ENCODE results near the gene DTX1.

The DTX1 gene

GRCh38 chr12:113098441-113099028, 42.0 kb downstream of the DTX1 start (continued):
- TF ChIP-seq SP7 (tag by site-specific recombination; IDR thresholded peaks at IDR 0.05) (peak; percentile 48), ZBTB48 (tag by site-specific recombination; IDR thresholded peaks at IDR 0.05) (0 out of 2 replicates have a peak, but pooled peaks have one; percentile 41), ZBTB26 (tag by site-specific recombination; optimal IDR thresholded peaks at IDR 0.05) (no peak), ZSCAN4 (tag by site-specific recombination; IDR thresholded peaks at IDR 0.05) (no peak), PATZ1 (tag by site-specific recombination; IDR thresholded peaks at IDR 0.05) (peak; percentile 69), ZNF707 (tag by site-specific recombination; IDR thresholded peaks at IDR 0.05) (no peak), ZNF843 (tag by site-specific recombination; IDR thresholded peaks at IDR 0.05) (no peak), TRIM28 (IDR thresholded peaks at IDR 0.05; ENCODE audit: borderline replicate concordance, low read length) (no peak), HOXA7 (CRISPR knock-in tag; IDR thresholded peaks at IDR 0.05; ENCODE audit: borderline replicate concordance) (no peak), ZNF274 (IDR thresholded peaks at IDR 0.05; ENCODE audit: low read length) (no peak), ZNF274 (tag by site-specific recombination; IDR thresholded peaks at IDR 0.05; ENCODE audit: borderline replicate concordance) (no peak), ZNF561 (tag by site-specific recombination; IDR thresholded peaks at IDR 0.05; ENCODE audit: borderline replicate concordance) (peak; percentile 43; the same call in 1 of the 2 replicates), KLF9 (tag by site-specific recombination; IDR thresholded peaks at IDR 0.05; ENCODE audit: low read depth) (peak; percentile 48; the same call in 1 of the 2 replicates), KLF10 (tag by site-specific recombination; IDR thresholded peaks at IDR 0.05) (no peak), GLI4 (tag by site-specific recombination; IDR thresholded peaks at IDR 0.05) (no peak), ZNF654 (tag by site-specific recombination; IDR thresholded peaks at IDR 0.05; ENCODE audit: low read depth) (peak; percentile 83), ZNF513 (tag by site-specific recombination; IDR thresholded peaks at IDR 0.05) (no peak), SP3 (tag by site-specific recombination; IDR thresholded peaks at IDR 0.05) (peak; percentile 68), ZNF211 (tag by site-specific recombination; IDR thresholded peaks at IDR 0.05; ENCODE audit: low read depth) (no peak), ZFP69B (tag by site-specific recombination; IDR thresholded peaks at IDR 0.05) (peak; percentile 48)

GRCh38 chr12:113099364-113099763, 42.8 kb downstream of the DTX1 start:
- Histone ChIP-seq H3K4me1 (ENCODE audit: control insufficient read depth, insufficient read depth, low read length) (no peaks in the 10 kb centered on the region), H3K36me3 (ENCODE audit: control insufficient read depth in 2 of 2, insufficient read depth in 1 of 2, low read length in 2 of 2) (no peaks in the 10 kb centered on the region), H3K9me3 (ENCODE audit: control insufficient read depth, insufficient read depth, low read depth, low read length) (no peaks in the 10 kb centered on the region), H3K4me3 (ENCODE audit: low read depth, low read length) (no peak overlapping the region), H3K27ac (ENCODE audit: extremely low read depth, low read depth, low read length) (no peak overlapping the region)
- ChIA-PET POLR2A (no interaction called here), CTCF (interaction anchor here (0.8 to 2.2 kb wide), 8 partner anchors 12 to 106 kb away, joined by 3 to 41 read pairs (median 8); no protein-coding TSS in a partner anchor)
- TF ChIP-seq ZNF548 (tag by site-specific recombination; IDR thresholded peaks at IDR 0.05) (no peak), ZNF521 (tag by site-specific recombination; IDR thresholded peaks at IDR 0.05) (no peak), ZNF266 (tag by site-specific recombination; IDR thresholded peaks at IDR 0.05; ENCODE audit: low read depth) (no peak), ZNF23 (tag by site-specific recombination; IDR thresholded peaks at IDR 0.05; ENCODE audit: borderline replicate concordance) (no peak), KLF10 (tag by site-specific recombination; IDR thresholded peaks at IDR 0.05) (no peak), ZNF830 (tag by site-specific recombination; IDR thresholded peaks at IDR 0.05; ENCODE audit: low read depth) (no peak), ZFP37 (tag by site-specific recombination; IDR thresholded peaks at IDR 0.05) (no peak), ZNF514 (tag by site-specific recombination; IDR thresholded peaks at IDR 0.05) (no peak), IKZF3 (tag by site-specific recombination; IDR thresholded peaks at IDR 0.05) (no peak), HIC1 (tag by site-specific recombination; IDR thresholded peaks at IDR 0.05) (no peak), ZNF670 (tag by site-specific recombination; IDR thresholded peaks at IDR 0.05; ENCODE audit: low read depth) (no peak), GFI1B (tag by site-specific recombination; IDR thresholded peaks at IDR 0.05) (no peak), ZBTB20 (tag by site-specific recombination; IDR thresholded peaks at IDR 0.05) (no peak)

Measured in HEK293 (cell line).